WTC11 (cell line): ENCODE measurements around the gene ARHGAP45. TPM values are rescaled to one million over a fixed set of nuclear protein-coding genes. Genes with fewer than 3 reads are reported as not detected.

ENCODE experiments used
- CDX4 ChIP-seq: fragments of 250-450 bp; sonication (Bioruptor Pico); IDR thresholded peaks from 2 replicates; pipeline ENCODE4 v1.9.0; 2021; ENCODE audit warnings: moderate library complexity, mild to moderate bottlenecking, inconsistent platforms, borderline replicate concordance
- CREB1 ChIP-seq: sonication (generic); formaldehyde crosslinking; IDR thresholded peaks from 2 replicates; pipeline ENCODE4 v1.8.0; 2023; ENCODE audit warnings: mild to moderate bottlenecking, missing genetic modification reagents
- ELF4 ChIP-seq: sonication (generic); formaldehyde crosslinking; IDR thresholded peaks from 2 replicates; pipeline ENCODE4 v1.8.1; 2022; ENCODE audit warnings: low read depth, mild to moderate bottlenecking, moderate library complexity, missing genetic modification reagents
- ESRRA ChIP-seq: sonication (generic); formaldehyde crosslinking; IDR thresholded peaks from 2 replicates; pipeline ENCODE4 v1.8.1; 2022; ENCODE audit warnings: mild to moderate bottlenecking, missing genetic modification reagents, borderline replicate concordance
- FOXP1 ChIP-seq: sonication (generic); formaldehyde crosslinking; IDR thresholded peaks from 2 replicates; pipeline ENCODE4 v1.8.0; 2022; ENCODE audit warnings: missing genetic modification reagents, mild to moderate bottlenecking, moderate library complexity, borderline replicate concordance
- JAZF1 ChIP-seq: fragments of 250-450 bp; sonication (Bioruptor Pico); IDR thresholded peaks from 2 replicates; pipeline ENCODE4 v1.9.0; 2021; ENCODE audit warnings: moderate library complexity, mild to moderate bottlenecking, inconsistent platforms
- KAT7 ChIP-seq: sonication (generic); formaldehyde crosslinking; IDR thresholded peaks from 2 replicates; pipeline ENCODE4 v1.8.1; 2023; ENCODE audit warnings: missing genetic modification reagents, mild to moderate bottlenecking, borderline replicate concordance
- NFE2L1 ChIP-seq: sonication (generic); formaldehyde crosslinking; IDR thresholded peaks from 2 replicates; pipeline ENCODE4 v1.8.1; 2023; ENCODE audit warnings: missing genetic modification reagents
- NFYB ChIP-seq: sonication (generic); formaldehyde crosslinking; conservative IDR thresholded peaks from 2 replicates; pipeline ENCODE4 v1.8.0; 2022; ENCODE audit warnings: low read depth, missing genetic modification reagents
- NR2C2 ChIP-seq: sonication (generic); formaldehyde crosslinking; IDR thresholded peaks from 2 replicates; pipeline ENCODE4 v1.8.0; 2022; ENCODE audit warnings: mild to moderate bottlenecking, missing genetic modification reagents
- OVOL2 ChIP-seq: fragments of 250-450 bp; sonication (Bioruptor Pico); IDR thresholded peaks from 2 replicates; pipeline ENCODE4 v1.9.0; 2021; ENCODE audit warnings: mild to moderate bottlenecking, borderline replicate concordance
- RORB ChIP-seq: fragments of 250-450 bp; sonication (Bioruptor Pico); IDR thresholded peaks from 2 replicates; pipeline ENCODE4 v1.9.0; 2021; ENCODE audit warnings: mild to moderate bottlenecking
- SMAD3 ChIP-seq: sonication (generic); formaldehyde crosslinking; IDR thresholded peaks from 2 replicates; pipeline ENCODE4 v1.8.0; 2022; ENCODE audit warnings: missing genetic modification reagents, mild to moderate bottlenecking, borderline replicate concordance
- SMAD4 ChIP-seq: sonication (generic); formaldehyde crosslinking; IDR thresholded peaks from 2 replicates; pipeline ENCODE4 v1.8.0; 2022; ENCODE audit warnings: mild to moderate bottlenecking, missing genetic modification reagents
- TCF7 ChIP-seq: sonication (generic); formaldehyde crosslinking; IDR thresholded peaks from 2 replicates; pipeline ENCODE4 v1.8.0; 2022; ENCODE audit warnings: mild to moderate bottlenecking, low read depth, missing genetic modification reagents, moderate library complexity
- TEAD1 ChIP-seq: sonication (generic); formaldehyde crosslinking; IDR thresholded peaks from 2 replicates; pipeline ENCODE4 v1.8.0; 2022; ENCODE audit warnings: mild to moderate bottlenecking, missing genetic modification reagents
- ZBTB21 ChIP-seq: sonication (generic); formaldehyde crosslinking; IDR thresholded peaks from 2 replicates; pipeline ENCODE4 v1.8.1; 2023; ENCODE audit warnings: mild to moderate bottlenecking, missing genetic modification reagents, borderline replicate concordance
- ZNF121 ChIP-seq: sonication (generic); formaldehyde crosslinking; IDR thresholded peaks from 2 replicates; pipeline ENCODE4 v1.8.0; 2023; ENCODE audit warnings: missing genetic modification reagents
- ZNF219 ChIP-seq: sonication (generic); formaldehyde crosslinking; IDR thresholded peaks from 2 replicates; pipeline ENCODE4 v1.8.0; 2023; ENCODE audit warnings: missing genetic modification reagents, mild to moderate bottlenecking, borderline replicate concordance
- ZNF263 ChIP-seq: sonication (generic); formaldehyde crosslinking; IDR thresholded peaks from 2 replicates; pipeline ENCODE4 v1.8.1; 2022; ENCODE audit warnings: low read depth, mild to moderate bottlenecking, moderate library complexity, missing genetic modification reagents
- ZNF317 ChIP-seq: sonication (generic); formaldehyde crosslinking; IDR thresholded peaks from 2 replicates; pipeline ENCODE4 v1.8.1; 2023; ENCODE audit warnings: low read depth, mild to moderate bottlenecking, moderate library complexity, missing genetic modification reagents, borderline replicate concordance
- ZNF671 ChIP-seq: fragments of 250-450 bp; sonication (Bioruptor Pico); IDR thresholded peaks from 2 replicates; pipeline ENCODE4 v1.8.0; 2021; ENCODE audit warnings: mild to moderate bottlenecking
- total RNA-seq: library from RNA; stranded (reverse); gene quantifications from 3 replicates; pipeline ENCODE4 v1.2.3, GENCODE V29; 2021
- TF ChIP-seq, protein P1 (sequence below): sonication (generic); formaldehyde crosslinking; IDR thresholded peaks from 2 replicates; pipeline ENCODE4 v1.8.0; 2023; ENCODE audit warnings: missing genetic modification reagents
- TF ChIP-seq, protein P2 (sequence below): fragments of 250-450 bp; sonication (Bioruptor Pico); IDR thresholded peaks from 2 replicates; pipeline ENCODE4 v1.9.0; 2021; ENCODE audit warnings: mild to moderate bottlenecking
- TF ChIP-seq, protein P3 (sequence below): sonication (generic); formaldehyde crosslinking; IDR thresholded peaks from 2 replicates; pipeline ENCODE4 v1.8.1; 2023; ENCODE audit warnings: mild to moderate bottlenecking, moderate library complexity, missing genetic modification reagents
- TF ChIP-seq, protein P4 (sequence below): fragments of 250-450 bp; sonication (Bioruptor Pico); IDR thresholded peaks from 2 replicates; pipeline ENCODE4 v2.1.2; 2022; ENCODE audit warnings: mild to moderate bottlenecking, moderate library complexity
- TF ChIP-seq, protein P5 (sequence below): sonication (generic); formaldehyde crosslinking; IDR thresholded peaks from 2 replicates; pipeline ENCODE4 v1.8.1; 2023; ENCODE audit warnings: mild to moderate bottlenecking, missing genetic modification reagents, borderline replicate concordance
- TF ChIP-seq, protein P6 (sequence below): sonication (generic); formaldehyde crosslinking; conservative IDR thresholded peaks from 2 replicates; pipeline ENCODE4 v1.8.1; 2022; ENCODE audit warnings: mild to moderate bottlenecking, missing genetic modification reagents

Gene ARHGAP45
- total RNA-seq, 1 experiment from 2014 or later, result 40.9 TPM

DNA sequence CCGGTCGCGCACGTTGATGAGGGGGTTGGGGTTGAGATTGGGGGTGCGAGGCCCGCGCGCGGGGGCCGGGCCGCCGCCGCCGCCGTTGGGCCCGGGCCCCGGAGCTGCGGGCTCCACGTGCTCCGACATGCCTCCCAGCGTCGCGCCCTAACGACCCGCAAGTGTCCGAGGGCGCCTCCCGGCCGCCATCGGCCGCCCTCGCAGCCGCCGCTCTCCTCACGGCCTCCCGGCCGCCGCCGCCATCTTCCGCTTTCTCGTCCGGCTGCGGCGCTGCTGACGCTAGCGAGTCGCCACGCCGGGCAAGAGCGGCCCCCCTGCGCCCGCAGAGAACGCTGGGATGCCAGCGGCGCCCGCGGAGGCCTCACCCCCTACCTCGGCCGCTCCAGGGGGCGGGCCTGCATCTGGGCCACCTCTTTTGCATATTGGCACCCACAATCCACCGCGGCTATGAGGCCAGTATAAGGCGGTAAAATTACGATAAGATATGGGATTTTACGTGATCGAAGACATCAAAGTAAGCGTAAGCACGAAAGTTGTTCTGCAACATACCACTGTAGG is 46.0 kb upstream of the ARHGAP45 start, which contains the start of gene TMEM259 (continued):
- TF ChIP-seq, protein P1, sequence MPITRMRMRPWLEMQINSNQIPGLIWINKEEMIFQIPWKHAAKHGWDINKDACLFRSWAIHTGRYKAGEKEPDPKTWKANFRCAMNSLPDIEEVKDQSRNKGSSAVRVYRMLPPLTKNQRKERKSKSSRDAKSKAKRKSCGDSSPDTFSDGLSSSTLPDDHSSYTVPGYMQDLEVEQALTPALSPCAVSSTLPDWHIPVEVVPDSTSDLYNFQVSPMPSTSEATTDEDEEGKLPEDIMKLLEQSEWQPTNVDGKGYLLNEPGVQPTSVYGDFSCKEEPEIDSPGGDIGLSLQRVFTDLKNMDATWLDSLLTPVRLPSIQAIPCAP (CRISPR knock-in tag), result peak; percentile 39; the same call in 1 of the 2 replicates
- TF ChIP-seq OVOL2 (no peak), RORB (CRISPR knock-in tag) (no peak), TEAD1 (CRISPR knock-in tag) (no peak), KAT7 (CRISPR knock-in tag) (no peak), ZNF219 (no peak; the same call in 1 of the 2 replicates), NFE2L1 (peak; percentile 19; the same call in 1 of the 2 replicates), TCF7 (CRISPR knock-in tag) (no peak), CDX4 (CRISPR knock-in tag) (no peak), JAZF1 (CRISPR knock-in tag) (no peak), NR2C2 (no peak), CREB1 (CRISPR knock-in tag) (no peak), ZNF263 (CRISPR knock-in tag) (no peak), ZNF671 (CRISPR knock-in tag) (no peak), ZNF317 (no peak), ZBTB21 (CRISPR knock-in tag) (no peak), SMAD3 (no peak), ZNF121 (CRISPR knock-in tag) (no peak), NFYB (CRISPR knock-in tag) (peak; percentile 35; the same call in 1 of the 2 replicates), SMAD4 (CRISPR knock-in tag) (no peak), ESRRA (CRISPR knock-in tag) (0 out of 2 replicates have a peak, but pooled peaks have one; percentile 18), ELF4 (CRISPR knock-in tag) (0 out of 2 replicates have a peak, but pooled peaks have one; percentile 26), FOXP1 (CRISPR knock-in tag) (no peak)
- TF ChIP-seq, protein P2, sequence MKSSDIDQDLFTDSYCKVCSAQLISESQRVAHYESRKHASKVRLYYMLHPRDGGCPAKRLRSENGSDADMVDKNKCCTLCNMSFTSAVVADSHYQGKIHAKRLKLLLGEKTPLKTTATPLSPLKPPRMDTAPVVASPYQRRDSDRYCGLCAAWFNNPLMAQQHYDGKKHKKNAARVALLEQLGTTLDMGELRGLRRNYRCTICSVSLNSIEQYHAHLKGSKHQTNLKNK, result no peak
- TF ChIP-seq, protein P3, sequence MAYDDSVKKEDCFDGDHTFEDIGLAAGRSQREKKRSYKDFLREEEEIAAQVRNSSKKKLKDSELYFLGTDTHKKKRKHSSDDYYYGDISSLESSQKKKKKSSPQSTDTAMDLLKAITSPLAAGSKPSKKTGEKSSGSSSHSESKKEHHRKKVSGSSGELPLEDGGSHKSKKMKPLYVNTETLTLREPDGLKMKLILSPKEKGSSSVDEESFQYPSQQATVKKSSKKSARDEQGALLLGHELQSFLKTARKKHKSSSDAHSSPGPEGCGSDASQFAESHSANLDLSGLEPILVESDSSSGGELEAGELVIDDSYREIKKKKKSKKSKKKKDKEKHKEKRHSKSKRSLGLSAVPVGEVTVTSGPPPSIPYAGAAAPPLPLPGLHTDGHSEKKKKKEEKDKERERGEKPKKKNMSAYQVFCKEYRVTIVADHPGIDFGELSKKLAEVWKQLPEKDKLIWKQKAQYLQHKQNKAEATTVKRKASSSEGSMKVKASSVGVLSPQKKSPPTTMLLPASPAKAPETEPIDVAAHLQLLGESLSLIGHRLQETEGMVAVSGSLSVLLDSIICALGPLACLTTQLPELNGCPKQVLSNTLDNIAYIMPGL (CRISPR knock-in tag), result peak; percentile 36; the same call in 1 of the 2 replicates
- TF ChIP-seq, protein P4, sequence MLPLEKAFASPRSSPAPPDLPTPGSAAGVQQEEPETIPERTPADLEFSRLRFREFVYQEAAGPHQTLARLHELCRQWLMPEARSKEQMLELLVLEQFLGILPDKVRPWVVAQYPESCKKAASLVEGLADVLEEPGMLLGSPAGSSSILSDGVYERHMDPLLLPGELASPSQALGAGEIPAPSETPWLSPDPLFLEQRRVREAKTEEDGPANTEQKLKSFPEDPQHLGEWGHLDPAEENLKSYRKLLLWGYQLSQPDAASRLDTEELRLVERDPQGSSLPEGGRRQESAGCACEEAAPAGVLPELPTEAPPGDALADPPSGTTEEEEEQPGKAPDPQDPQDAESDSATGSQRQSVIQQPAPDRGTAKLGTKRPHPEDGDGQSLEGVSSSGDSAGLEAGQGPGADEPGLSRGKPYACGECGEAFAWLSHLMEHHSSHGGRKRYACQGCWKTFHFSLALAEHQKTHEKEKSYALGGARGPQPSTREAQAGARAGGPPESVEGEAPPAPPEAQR (CRISPR knock-in tag), result no peak
- TF ChIP-seq, protein P5, sequence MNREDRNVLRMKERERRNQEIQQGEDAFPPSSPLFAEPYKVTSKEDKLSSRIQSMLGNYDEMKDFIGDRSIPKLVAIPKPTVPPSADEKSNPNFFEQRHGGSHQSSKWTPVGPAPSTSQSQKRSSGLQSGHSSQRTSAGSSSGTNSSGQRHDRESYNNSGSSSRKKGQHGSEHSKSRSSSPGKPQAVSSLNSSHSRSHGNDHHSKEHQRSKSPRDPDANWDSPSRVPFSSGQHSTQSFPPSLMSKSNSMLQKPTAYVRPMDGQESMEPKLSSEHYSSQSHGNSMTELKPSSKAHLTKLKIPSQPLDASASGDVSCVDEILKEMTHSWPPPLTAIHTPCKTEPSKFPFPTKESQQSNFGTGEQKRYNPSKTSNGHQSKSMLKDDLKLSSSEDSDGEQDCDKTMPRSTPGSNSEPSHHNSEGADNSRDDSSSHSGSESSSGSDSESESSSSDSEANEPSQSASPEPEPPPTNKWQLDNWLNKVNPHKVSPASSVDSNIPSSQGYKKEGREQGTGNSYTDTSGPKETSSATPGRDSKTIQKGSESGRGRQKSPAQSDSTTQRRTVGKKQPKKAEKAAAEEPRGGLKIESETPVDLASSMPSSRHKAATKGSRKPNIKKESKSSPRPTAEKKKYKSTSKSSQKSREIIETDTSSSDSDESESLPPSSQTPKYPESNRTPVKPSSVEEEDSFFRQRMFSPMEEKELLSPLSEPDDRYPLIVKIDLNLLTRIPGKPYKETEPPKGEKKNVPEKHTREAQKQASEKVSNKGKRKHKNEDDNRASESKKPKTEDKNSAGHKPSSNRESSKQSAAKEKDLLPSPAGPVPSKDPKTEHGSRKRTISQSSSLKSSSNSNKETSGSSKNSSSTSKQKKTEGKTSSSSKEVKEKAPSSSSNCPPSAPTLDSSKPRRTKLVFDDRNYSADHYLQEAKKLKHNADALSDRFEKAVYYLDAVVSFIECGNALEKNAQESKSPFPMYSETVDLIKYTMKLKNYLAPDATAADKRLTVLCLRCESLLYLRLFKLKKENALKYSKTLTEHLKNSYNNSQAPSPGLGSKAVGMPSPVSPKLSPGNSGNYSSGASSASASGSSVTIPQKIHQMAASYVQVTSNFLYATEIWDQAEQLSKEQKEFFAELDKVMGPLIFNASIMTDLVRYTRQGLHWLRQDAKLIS (CRISPR knock-in tag), result no peak
- TF ChIP-seq, protein P6, sequence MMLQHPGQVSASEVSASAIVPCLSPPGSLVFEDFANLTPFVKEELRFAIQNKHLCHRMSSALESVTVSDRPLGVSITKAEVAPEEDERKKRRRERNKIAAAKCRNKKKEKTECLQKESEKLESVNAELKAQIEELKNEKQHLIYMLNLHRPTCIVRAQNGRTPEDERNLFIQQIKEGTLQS, result no peak
